Iris pigment epithelial cell (primary cell): ENCODE data around the gene CYP4F2.
A peak's percentile ranks its signal among the peaks of the same experiment; 100 is the strongest.
"Not testable (repeated sequence)": the region's sequence is repeated elsewhere in the genome, so short reads cannot be mapped to it uniquely, and the experiment has no call there.

Source experiments
- DNase-seq: peaks from one replicate; pipeline ENCODE4 v3.0.0-alpha.2; 2011; ENCODE audit warnings: low read depth

The CYP4F2 gene

GRCh38 chr19:15900032-15900431 lies 2.2 kb upstream of the CYP4F2 start:
- not testable (repeated sequence) for DNase-seq

GRCh38 chr19:15899561-15899960 lies 1.7 kb upstream of the CYP4F2 start:
- not testable (repeated sequence) for DNase-seq

GRCh38 chr19:15897026-15897737 lies 692 bp downstream of the CYP4F2 start:
- DNase-seq, result no peak

- DNase-seq, result no peak
Measured at GRCh38 chr19:15895876-15896430, 1.9 kb downstream of the CYP4F2 start.

- no peak for DNase-seq
Measured at GRCh38 chr19:15894359-15894758, 3.5 kb downstream of the CYP4F2 start.

GRCh38 chr19:15893477-15893876 lies 4.4 kb downstream of the CYP4F2 start:
- no peak for DNase-seq

GRCh38 chr19:15892012-15892411 lies 5.9 kb downstream of the CYP4F2 start:
- no peak for DNase-seq

- DNase-seq, result no peak
Measured at GRCh38 chr19:15891434-15891833, 6.4 kb downstream of the CYP4F2 start.

- not testable (repeated sequence) for DNase-seq
Measured at GRCh38 chr19:15889339-15889738, 8.5 kb downstream of the CYP4F2 start.

GRCh38 chr19:15885919-15886318 lies 12.0 kb downstream of the CYP4F2 start:
- no peak for DNase-seq

- DNase-seq, result no peak
Measured at GRCh38 chr19:15885167-15885566, 12.7 kb downstream of the CYP4F2 start.

GRCh38 chr19:15883329-15883728 lies 14.5 kb downstream of the CYP4F2 start:
- not testable (repeated sequence) for DNase-seq

- DNase-seq, result no peak
Measured at GRCh38 chr19:15874821-15875474, 22.9 kb downstream of the CYP4F2 start.

- DNase-seq, result not testable (repeated sequence)
Measured at GRCh38 chr19:15873771-15874170, 24.1 kb downstream of the CYP4F2 start.

- DNase-seq, result no peak
Measured at GRCh38 chr19:15871570-15871969, 26.3 kb downstream of the CYP4F2 start.

GRCh38 chr19:15869873-15870272 lies 28.0 kb downstream of the CYP4F2 start:
- no peak for DNase-seq

- DNase-seq, result peak; percentile 43
Measured at GRCh38 chr19:15869109-15869555, 28.7 kb downstream of the CYP4F2 start.

- no peak for DNase-seq
Measured at GRCh38 chr19:15866636-15867035, 31.2 kb downstream of the CYP4F2 start.

GRCh38 chr19:15864824-15865223 lies 33.0 kb downstream of the CYP4F2 start:
- no peak for DNase-seq

- DNase-seq, result no peak
Measured at GRCh38 chr19:15863272-15863671, 34.6 kb downstream of the CYP4F2 start.

- no peak for DNase-seq
Measured at GRCh38 chr19:15862444-15862843, 35.4 kb downstream of the CYP4F2 start.

GRCh38 chr19:15860522-15860921 lies 37.4 kb downstream of the CYP4F2 start:
- DNase-seq, result no peak

GRCh38 chr19:15859187-15859586 lies 38.7 kb downstream of the CYP4F2 start:
- DNase-seq, result no peak
